Measurements from ENCODE around the gene NR1I2.

GRCh38 chr3:119856695-119857094 is 74.8 kb downstream of the NR1I2 start:
- no peak for TF ChIP-seq CTCF (IDR thresholded peaks at IDR 0.05)
- no peak for TF ChIP-seq POLR2A (IDR thresholded peaks at IDR 0.05)
- no peak for TF ChIP-seq EP300 (IDR thresholded peaks at IDR 0.05)

Measured in tibial nerve (tissue), 4 donors.